Central memory CD4-positive, alpha-beta T cell (primary cell): ENCODE results near the gene DAPK3.
"Not testable (repeated sequence)": the region's sequence is repeated elsewhere in the genome, so short reads cannot be mapped to it uniquely, and the experiment has no call there.

Source experiments
- DNase-seq: peaks from one replicate; pipeline ENCODE4 v3.0.0; 2022

DAPK3 gene

DNA sequence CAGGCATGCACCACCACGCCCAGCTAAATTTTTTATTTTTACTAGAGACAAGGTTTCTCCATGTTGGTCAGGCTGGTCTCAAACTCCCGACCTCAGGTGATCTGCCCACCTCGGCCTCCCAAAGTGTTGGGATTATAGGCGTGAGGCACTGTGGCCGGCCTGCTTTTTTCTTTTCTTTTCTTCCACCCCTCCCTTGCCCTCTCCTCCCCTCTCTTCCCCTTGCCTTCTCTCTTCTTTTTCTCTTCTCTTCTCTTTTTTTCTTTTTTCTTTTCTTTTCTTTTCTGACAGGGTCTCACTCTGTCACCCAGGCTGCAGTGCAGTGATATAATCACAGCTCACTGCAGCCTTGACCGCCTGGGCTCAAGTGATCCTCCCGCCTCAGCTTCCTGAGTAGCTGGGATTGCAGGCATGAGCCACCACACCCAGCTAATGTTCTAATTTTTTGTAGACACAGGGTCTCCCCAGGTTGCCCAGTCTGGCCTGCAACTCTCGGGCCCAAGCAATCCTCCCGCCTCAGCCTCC, 18.1 kb downstream of the DAPK3 start:
- not testable (repeated sequence) for DNase-seq

DNA sequence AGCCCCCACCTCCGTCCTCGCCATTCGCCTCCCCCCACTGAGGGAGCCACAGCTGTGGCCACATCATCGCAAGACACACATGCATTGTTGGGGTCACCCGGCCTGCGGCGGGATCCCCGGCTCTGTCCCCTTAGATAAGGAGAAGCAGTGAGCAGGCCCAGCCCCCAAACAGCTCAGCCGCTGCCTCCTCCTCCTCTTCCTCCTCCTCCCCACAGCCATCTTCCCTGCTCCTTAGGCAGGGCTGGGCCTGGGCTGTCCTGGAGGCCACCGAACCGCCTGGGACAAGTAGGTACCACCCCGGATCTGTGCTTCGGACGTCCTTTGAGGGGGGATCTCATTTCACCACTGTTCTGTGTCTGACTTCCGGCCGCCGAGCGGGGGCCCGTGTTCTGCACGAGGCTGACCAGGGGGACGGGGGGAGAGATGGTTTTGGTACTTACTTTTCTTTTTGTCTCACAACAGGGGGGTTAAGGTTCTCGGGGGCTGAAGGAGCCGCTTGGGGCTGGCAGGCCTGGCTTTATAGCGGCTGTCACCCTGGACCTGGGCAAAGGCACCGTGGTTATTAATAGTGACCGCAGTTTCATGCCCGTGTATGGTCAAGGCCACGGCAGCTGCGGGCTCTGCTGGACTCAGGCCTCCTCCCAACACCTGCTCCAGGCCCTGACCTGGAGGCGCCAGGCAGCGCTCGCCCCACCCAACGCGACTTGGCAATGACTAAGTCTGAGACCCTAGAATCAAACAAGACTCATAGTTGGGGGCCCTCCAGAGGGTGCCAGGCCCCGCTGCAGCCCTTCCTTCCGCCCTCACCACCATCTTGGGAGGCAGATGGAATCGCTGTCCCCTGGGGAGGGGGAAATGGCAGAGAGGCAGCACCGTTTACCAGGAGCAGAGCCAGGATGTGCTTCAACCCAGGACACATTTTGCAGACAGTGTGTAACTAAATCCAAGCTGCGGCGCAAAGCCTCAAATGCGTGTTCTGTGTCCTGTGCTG, 19.7 kb downstream of the DAPK3 start:
- DNase-seq: no peak

DNA sequence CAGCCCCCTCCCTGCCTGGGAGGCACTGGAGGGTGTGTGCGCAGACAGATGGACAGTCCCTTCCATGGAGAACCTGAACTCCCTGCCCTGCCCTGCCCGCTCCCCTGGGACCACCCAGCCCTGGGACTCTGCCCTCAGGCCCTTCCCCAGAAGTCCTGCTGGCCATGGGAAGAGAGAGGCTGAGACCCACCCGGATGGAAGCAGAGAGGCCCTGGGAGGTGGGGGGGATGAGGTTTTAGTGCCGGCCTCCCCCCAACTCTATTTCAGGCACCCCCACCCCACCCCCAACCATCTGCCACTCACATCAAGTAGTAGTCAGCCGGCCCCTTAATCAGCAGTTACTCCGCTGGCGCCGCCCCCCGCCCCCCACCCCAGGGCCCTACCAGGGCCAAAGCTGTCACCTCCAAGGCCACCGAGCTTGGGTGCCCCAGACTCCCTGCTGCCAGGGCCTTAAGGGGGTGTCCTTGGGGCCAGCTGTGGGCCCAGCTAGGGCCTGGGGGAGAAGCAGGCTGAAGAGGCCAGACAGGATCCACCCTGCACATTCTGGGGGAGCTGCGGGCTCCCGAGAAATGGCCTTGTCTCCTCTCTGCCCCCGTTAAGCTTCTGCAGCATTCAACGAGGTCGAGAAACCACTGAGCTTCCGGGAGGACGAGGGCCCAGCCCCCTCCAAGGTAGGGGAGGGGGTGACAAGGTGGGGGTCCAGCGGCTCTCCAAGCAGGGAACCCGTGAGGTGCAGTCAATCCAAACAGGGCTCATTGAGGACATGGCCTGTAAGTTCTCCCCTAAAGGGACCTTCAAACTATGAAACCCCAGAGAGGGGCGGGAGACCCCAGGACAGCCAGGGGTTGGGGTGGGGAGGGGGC, 20.7 kb downstream of the DAPK3 start:
- no peak for DNase-seq

DNA sequence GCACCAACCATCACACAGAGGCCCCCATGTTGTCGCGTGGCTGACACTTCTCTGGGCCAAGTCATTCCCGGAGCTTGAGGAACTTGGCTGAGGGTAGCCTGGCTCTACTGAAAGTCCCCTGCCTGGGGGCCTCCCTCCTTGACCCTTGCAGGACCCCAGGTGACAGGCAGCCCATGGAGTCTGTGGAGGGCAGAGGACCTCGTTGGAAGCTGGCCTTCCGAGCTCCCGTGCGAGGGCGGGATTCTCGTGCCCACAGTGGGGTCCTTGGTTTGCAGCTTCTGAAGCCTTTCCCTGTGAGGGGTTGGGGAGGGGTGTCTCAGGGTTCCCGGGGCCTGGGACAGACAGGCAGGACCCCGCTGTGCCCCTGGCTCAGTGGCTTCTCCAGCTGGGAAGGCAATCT, 21.6 kb downstream of the DAPK3 start:
- no peak for DNase-seq

DNA sequence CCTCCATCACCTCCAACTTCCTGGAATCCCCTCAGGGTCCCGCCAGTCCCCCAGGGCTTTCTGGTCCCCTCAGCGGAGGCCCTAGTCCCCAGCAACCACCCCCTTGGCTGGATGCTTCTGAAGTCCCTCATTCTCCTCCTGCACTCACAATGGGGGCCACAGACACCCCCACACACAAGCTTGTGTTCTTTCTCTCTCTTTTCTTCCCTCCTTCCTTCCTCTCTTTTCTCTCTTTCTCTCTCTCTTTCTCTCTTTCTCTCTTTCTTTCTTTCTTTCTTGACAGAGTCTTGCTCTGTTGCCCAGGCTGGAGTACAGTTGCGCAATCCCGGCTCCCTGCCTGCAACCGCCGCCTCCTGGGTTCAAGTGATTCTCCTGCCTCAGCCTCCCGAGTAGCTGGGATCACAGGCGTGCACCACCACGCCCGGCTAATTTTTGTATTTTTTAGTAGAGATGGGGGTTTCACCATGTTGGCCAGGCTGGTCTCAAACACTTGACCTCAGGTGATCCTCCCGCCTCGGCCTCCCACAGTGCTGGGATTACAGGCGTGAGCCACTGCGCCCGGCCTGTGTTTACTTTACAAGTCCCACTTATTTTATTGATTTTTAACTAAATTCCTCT, 23.5 kb downstream of the DAPK3 start:
- not testable (repeated sequence) for DNase-seq

DNA sequence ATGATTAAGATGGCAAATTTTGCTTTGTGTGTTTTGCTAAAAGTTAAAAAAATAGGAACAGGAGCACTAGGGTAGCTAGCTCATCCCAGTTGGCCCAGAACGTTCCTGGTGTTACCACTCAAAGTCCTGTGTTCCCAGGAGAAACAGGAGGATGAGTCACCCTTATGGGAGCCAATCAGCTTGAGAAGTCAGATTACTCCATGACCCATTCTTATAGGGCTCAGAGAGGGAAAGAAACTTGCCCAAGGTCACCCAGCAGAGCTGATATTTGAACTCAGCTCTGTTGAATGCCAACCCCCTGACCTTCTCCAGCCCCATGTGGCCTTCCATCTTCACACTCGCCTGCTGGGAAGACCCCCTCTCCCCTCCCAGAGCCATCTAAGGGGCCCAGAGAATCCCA, 25.1 kb downstream of the DAPK3 start:
- no peak for DNase-seq

DNA sequence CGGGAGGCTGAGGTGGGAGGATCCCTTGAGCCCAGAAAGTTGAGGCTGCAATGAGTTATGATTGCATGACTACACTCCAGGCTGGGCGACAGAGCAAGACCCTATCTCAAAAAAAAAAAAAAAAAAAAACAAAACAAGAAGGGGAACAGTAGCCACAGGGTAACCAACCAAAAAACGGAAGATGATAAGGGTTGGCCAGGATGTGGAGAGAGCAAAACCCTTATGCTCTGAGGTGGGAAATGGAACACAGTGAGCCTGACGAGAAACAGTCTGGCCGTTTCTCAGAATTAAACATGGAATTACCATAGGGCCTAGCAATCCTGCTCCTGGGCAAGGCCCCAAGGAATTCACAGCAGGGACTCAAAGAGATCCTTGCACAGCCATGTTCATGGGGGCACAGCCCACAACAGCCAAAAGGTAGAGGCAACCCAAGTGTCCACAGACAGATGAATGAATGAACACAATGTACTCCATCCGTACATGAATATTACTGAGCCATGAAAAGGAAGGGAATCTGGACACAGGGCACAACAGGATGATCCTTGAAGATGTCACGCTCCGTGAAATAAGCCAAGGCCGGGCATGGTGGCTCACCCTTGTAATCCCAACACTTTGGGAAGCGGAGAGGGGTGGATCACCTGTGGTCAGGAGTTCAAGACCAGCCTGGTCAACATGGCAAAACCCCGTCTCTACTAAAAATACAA, 26.7 kb downstream of the DAPK3 start:
- no peak for DNase-seq

DNA sequence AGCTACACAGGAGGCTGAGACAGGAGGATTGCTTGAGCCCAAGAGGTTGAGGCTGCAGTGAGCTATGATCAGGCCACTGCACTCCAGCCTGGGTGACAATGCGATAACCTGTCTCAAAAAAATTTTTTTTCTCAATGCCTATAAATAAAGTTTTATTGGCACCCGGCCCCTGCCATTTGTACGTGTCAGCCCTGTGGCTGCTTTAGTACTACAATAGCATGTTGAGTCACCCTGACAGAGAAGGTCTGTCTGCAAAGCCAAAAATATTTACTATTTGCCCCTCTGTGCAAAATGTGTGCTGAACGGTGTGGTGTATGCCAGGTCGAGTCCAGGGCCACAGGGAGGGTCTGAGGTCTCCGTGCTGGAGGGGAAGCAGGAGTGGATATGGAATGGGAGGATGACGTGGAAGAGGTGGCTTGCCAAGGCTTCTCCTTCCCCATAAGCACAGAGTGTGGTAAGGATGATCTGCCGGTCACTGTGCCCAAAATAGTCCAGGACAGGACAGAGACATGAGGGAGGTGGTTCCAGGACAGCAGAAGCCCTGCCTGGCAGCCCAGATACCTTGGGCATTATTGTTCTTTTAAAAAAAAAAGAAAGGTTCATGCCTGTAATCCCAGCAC, 28.0 kb downstream of the DAPK3 start:
- no peak for DNase-seq

DNA sequence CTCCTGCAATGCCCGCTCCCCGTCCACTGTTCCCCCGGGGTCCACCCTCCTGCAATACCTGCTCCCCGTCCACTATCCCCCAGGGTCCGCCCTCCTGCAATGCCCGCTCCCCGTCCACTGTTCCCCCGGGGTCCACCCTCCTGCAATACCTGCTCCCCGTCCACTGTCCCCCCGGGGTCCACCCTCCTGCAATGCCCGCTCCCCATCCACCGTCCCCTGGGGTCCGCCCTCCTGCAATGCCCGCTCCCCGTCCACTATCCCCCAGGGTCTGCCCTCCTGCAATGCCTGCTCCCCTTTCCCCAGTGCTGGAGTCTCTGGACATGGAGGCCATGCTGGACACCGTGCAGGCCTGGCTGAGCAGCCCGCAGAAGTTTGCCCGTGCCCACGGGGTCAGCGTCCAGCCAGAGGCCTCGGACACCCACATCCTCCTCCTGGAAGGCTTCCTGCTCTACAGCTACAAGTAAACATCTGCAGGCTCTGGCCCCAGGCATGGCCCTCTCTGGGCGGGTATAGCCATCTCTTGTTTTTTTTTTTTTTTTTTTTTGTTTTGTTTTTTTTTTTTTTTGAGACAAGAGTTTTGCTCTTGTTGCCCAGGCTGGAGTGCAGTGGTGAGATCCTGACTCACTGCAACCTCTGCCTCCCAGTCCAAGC, 32.5 kb downstream of the DAPK3 start:
- not testable (repeated sequence) for DNase-seq

DNA sequence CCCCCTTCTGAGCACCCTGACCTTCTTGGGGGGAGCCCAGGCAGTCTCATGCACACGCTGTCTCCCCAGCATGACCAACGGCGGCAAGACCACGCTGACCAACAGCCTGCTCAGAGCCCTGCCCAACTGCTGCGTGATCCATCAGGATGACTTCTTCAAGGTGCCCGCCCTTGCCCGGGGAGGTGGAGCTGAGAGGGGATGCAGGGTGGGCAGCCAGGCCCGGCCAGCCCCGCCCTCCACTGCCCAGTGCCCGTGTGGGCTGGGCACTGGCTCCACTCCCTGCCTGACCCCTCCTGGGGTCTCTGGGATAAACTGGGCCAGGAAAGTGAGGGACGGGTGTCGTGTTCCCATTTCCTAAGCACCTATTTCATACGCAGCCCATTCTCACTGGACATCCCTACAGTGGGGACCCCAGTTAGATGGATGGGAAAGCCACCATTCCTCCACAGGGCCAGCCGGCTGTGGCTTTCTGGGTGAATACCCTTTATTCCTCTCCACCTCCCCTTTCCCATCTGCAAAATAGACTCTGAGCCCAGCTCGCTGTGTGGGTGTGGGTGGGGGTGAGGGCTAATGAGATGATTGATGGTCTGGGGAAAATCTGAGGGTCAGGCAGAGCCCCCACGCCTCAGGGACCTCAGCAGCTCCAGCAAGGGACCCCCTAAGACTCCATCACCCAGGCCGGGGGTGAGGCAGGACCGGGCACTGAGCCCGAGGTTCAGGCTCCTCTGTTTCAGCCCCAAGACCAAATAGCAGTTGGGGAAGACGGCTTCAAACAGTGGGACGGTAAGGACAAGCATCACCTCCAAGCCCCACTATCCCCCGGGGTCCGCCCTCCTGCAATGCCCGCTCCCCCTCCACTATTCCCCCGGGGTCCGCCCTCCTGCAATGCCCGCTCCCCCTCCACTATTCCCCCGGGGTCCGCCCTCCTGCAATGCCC, 34.1 kb downstream of the DAPK3 start:
- DNase-seq: no peak

DNA sequence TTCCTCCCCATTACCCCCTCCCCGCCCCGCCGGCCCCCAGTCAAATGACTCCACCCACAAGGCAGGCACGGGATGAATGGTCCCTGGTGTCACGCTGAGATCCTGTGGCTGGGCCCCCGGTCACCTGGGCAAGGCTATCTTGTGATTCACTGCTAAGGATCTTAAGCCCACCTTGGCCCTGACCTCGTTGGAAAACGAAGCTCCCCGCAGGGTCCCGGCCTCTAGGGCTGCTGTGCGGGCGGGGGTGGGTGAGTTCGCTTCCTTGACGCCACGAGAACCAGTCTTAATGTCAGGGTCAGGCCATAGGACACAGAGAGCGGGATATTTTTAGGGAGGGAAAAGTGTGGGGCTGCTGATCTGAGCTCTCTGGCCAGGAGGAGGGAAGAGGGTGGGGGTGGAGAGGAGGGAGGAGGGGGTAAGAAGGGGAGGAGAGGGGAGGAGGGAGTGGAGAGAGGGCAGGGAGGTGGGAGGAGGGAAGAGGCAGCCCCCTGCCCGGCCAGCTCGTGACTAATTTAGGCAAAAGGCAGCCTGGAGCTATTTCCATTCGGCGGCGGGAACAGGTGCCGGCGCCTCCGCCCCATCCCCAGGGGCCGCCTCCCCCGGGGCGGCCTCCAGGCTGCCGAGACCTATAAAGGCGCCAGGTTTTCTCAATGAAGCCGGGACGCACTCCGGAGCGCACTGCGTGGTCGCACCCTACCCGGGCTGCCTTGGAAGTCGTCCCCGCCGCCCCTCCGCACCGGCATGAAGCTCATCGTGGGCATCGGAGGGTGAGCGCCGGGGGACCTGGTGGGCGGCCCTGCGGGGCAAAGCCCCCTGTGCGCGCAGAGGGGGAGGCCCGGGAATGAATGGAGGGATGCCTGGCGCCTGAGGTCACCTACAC, 37.7 kb downstream of the DAPK3 start, which contains the start of gene NMRK2:
Gene NMRK2 (plus strand): TSS at position 139 of the 880 bp plus-strand sequence. CDS start 603 bp downstream, at position 742.
- no peak for DNase-seq

DNA sequence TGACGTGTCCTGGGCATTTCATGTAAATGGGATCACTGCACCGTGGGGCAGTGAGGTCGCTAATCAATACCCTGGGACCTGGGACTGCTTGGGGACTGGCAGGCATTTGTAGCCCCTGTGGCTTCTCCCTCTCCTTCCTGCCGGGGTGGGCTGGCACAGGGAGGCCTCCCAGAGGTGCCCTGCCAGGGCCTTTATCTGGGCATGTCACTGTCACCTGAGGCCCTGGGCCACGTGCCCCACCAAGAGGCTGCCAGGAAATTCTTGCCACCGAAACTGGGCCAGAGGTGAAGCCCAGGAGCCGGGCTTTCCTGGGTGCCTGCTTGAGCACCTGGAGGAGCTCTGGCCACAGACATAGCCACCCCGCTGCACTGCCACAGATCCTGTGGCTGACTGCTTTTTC, 39.9 kb downstream of the DAPK3 start:
- no peak for DNase-seq

DNA sequence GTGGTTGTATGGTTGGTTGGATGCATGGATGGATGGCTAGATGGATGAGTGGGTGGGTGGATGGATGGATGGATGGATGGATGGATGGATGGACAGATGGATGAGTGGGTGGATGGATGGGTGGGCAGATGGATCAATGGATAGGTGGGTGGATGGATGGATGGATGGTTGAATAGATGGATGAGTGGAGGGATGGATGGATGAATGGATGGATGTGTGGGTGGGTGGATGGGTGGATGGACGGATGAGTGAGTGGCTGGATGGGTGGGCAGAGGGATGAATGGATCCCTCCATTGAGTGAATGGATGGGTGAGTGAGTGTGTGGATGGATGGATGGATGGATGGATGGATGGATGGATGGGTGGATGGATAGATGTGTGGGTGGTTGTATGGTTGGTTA, 47.0 kb downstream of the DAPK3 start:
- no peak for DNase-seq

DNA sequence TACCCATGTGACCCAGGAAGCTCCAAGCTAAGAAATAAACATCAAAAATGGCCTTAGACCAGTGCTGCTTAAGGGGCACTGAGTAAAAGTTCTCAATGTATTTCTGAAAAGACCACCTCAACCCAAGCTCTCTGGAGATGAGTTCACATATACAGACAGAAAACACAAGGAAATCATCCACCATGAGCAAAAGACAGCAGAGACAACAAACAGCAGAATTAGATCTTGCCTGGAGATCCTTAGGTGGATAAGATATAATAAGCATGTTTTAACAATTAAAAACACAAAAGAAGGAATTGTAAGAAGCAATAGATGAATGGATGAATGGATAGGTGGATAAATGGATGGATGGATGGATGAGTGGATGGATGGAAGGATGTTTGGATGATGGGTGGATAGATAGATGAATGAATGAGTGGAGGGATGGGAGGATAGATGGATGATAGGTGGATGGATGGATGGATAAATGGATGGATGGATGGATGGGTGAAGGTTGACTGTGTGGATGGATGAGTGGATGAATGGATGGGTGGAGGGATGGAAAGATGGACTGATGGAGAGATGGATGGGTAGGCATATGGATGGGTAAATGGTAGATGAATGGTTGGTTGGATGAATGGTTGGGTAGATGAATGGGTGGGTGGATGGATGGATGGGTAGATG, 47.7 kb downstream of the DAPK3 start:
- DNase-seq: no peak

DNA sequence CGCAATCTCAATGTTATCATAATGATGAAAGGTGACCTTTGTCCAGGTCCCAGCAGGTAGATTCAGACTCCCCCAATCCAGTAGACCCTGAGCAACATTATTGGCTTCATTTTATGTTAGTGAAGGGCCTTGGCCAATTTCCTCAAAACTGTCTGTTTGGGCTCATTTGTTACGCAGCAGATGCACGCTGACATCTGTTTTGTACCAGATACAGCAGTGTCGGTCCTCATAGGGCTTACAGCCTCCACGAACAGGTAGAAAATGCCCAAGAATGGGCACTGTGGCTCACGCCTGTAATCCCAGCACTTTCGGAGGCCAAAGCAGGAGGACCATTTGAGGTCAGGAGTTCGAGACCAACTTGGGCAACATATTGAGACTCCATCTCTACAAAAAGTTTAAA, 51.1 kb downstream of the DAPK3 start:
- no peak for DNase-seq

DNA sequence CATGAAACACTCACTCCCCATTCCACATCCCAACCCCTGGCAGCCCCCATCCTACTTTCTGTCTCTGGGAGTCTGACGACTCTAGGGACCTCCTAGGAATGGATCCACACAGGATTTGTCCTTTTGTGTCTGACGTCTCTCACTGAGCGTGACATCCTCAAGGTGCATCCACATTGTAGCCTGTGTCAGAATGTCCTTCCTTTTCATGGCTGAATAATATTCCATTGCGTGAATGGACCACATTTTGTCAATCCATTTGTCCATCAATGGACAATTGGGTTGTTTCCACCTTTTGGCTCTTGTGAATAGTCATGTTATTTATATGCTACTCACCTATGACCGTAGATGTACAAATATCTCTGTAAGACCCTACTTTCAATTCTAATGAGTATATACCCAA, 54.9 kb downstream of the DAPK3 start:
- no peak for DNase-seq

DNA sequence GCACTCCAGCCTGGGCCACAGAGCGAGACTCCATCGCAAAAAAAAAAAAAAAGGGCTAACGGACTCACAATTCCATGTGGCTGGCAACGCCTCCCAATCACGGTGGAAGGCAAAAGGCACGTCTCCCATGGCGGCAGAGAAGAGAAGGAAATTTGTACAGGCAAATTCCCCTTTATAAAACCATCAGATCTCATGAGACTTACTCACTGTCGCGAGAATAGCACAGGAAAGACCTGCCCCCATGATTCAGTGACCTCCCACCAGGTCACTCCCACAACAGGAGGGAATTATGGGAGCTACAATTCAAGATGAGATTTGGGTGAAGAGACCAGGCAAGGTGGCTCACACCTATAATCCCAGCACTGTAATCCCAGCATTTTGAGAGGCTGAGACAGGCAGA, 56.7 kb downstream of the DAPK3 start:
- DNase-seq: no peak

DNA sequence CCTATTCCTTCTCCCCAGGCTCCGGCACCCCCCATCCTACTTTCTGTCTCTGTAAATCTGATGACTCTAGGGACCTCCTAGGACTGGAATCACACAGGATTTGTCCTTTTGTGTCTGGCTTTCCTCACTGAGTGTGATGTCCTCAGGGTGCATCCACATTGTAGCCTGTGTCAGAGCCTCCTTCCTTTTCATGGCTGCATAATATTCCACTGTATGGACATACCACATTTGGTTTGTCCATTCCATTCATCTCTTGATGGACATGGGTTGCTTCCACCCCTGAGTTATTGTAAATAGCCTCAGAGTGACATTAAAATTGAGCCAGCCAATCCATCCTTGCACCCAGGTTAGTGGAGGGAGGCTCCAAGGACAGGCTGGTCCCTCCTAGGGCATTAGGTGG, 60.8 kb downstream of the DAPK3 start:
- no peak for DNase-seq
